GM12892 (cell line): Measurements from ENCODE around the gene MTA2.

Experiments used
- POLR2A ChIP-seq: IDR thresholded peaks from 2 replicates; pipeline ENCODE4 v1.6.1; 2011; ENCODE audit warnings: low read depth, low read length, control low read depth
- POLR2AphosphoS5 ChIP-seq: IDR thresholded peaks from 2 replicates; pipeline ENCODE4 v1.6.1; 2011; ENCODE audit warnings: low read depth, low read length, control low read depth
- TAF1 ChIP-seq: IDR thresholded peaks from 2 replicates; pipeline ENCODE4 v1.6.1; 2011; ENCODE audit warnings: low read depth, mild to moderate bottlenecking, control low read depth, low read length, borderline replicate concordance

- TF ChIP-seq POLR2A (no peak), POLR2AphosphoS5 (no peak; the same call in 1 of the 2 replicates), TAF1 (no peak)
These were observed 44.6 kb downstream of the MTA2 start for GRCh38 chr11:62556875-62557631.
